NOMO-1 treated with dmso at 0.1 percent for 144 hours (cell line): ENCODE results near the gene LOXL1.
A peak's percentile ranks its signal among the peaks of the same experiment; 100 is the strongest.

Source experiments
- DNase-seq: peaks from one replicate; lab custom pipeline; 2025; ENCODE audit not compliant: unreplicated experiment; lab: John Stamatoyannopoulos, UW

The LOXL1 gene

GRCh38 chr15:73899197-73900094 lies 26.8 kb upstream of the LOXL1 start:
- no peak for DNase-seq

- no peak for DNase-seq
Measured at GRCh38 chr15:73900095-73900712, 26.1 kb upstream of the LOXL1 start.

GRCh38 chr15:73901126-73901810 lies 25.0 kb upstream of the LOXL1 start:
- DNase-seq: no peak

- DNase-seq: no peak
Measured at GRCh38 chr15:73902121-73903020, 23.9 kb upstream of the LOXL1 start.

GRCh38 chr15:73904026-73904815 lies 22.0 kb upstream of the LOXL1 start:
- no peak for DNase-seq

DNA sequence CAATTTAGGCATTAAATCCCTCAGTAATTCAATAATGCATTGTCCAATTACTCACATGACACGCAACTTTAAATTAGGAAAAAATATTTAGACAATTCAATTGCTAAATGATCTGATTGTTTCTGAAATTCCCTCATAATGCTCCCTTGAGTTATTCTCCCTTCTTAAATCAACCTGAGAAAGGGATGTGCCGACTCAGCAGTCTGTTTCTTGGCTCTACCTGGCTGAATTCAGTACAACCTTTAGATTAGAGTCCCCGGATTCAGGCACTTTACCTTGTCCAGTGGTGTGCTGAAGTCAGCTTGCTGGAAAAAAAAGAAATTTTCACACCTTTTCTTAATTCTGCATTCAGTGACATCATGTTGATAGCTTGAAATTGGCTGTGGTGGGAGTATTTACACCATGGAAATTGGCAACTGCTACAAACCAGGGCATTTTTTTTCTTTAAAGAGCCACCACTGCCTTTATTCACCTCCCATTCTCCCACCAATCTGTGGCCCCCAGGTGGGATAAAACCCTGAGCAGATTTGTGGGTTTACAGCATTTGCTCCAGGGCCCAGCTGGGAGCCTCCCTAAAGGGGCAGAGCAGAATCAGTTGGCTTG lies 20.9 kb upstream of the LOXL1 start:
- DNase-seq: no peak

GRCh38 chr15:73906346-73907034 lies 19.8 kb upstream of the LOXL1 start:
- no peak for DNase-seq

GRCh38 chr15:73907035-73907408 lies 19.2 kb upstream of the LOXL1 start:
- DNase-seq: peak; percentile 42

DNA sequence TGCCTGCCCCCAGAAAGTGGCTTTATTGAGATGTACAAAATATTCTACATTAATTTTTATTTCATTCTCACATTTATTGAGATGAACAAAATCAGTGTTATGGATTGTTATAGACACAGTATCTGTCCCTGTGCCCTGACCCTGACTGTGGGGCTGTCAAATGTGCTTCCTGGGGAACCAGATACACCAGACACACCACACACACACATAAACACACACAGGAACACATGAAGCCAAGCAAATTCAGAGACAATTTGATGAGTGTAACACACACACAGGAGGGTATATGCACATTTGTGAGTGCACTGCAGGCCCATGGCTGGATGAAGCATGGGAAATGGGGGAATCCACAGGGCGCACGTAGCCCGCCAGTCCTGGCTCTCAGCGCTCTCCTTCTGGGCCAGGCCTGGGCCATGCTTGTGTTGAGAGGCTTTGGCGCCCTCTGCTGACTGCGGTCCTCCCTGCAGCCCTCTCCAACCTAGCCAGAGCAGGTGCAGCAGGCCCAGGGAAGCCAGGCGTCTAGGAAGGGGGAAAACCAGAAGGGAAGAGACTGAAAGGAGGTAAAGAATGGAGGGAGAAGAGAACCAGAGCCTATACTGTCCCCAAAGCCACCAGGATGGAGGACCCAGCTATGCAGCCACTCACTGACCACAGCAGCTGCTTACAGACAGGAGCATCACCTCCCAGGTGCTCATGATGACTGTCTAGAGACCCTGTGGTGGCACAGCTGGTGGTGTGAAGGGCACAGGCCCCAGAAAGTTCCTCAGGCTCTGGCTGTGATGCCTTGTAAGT lies 18.0 kb upstream of the LOXL1 start:
- DNase-seq: peak; percentile 12

DNA sequence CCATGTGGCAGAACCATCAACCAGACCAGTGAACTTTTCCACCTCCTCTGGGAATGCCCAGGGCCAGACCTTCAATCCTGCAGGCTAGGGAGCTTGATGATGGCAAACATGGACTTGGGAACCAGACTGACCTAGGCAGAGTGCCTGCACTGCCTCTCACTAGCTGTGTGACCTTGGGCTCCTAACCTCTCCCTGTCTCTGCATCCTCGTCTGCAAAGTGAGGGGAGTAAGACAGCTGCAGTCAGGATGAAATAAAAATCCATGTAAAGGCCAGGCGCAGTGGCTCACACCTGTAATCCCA lies 17.5 kb upstream of the LOXL1 start:
- no peak for DNase-seq

DNA sequence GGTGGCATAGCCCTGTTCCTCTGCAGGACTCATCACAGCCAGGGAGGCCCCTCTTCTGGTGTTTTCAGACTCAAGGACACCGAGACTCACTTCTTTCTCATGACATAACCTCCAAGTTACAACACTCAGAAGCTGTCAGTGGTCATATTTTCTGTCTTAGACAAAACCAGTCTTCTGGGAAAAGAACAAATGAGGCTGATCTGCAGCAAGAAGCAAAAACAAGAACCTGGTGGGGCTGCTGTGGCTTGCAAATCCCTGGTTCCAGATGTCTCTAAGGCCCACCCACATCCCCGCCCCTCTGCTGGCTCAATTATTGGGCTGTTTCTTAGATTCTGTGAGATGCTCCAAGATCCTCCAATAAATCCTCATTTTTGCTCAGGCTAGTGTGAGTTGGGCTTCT lies 16.6 kb upstream of the LOXL1 start:
- DNase-seq: no peak

- no peak for DNase-seq
Measured at GRCh38 chr15:73910522-73911303, 15.5 kb upstream of the LOXL1 start.

GRCh38 chr15:73912030-73912596 lies 14.1 kb upstream of the LOXL1 start:
- no peak for DNase-seq

DNA sequence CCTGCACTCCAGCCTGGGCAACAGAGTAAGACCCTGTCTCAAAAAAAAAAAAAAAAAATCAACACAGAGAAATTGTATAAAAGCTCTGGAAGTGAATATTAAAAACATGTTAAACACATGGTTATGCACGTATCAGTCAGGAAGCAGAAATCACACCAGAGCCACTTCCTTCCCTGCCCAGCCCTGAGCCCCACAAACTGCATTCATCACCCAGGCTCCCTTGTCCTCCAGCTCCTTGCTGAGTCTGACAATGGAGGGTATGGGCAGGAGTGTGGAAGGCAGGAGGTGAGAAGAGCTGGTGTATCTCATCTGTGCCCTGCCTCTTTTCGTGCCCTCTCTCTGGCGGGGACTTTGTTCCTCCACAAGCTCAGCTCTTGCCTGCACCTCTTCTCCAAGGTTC lies 12.1 kb upstream of the LOXL1 start:
- no peak for DNase-seq

GRCh38 chr15:73915082-73915481 lies 11.2 kb upstream of the LOXL1 start:
- no peak for DNase-seq

- no peak for DNase-seq
Measured at GRCh38 chr15:73918784-73919183, 7.5 kb upstream of the LOXL1 start.

- no peak for DNase-seq
Measured at GRCh38 chr15:73919706-73920105, 6.6 kb upstream of the LOXL1 start.
